GM19468 (cell line): ENCODE results near the gene SCGN.

Experiments used
- ATAC-seq: cut with Tn5 transposase; IDR thresholded peaks from one replicate; pipeline ENCODE4 v1.9.1; 2021; ENCODE audit warnings: mild to moderate bottlenecking, moderate library complexity, moderate number of reproducible peaks; ENCODE audit not compliant: unreplicated experiment; ENCODE audit errors: extremely low read depth

Gene SCGN, protein sequence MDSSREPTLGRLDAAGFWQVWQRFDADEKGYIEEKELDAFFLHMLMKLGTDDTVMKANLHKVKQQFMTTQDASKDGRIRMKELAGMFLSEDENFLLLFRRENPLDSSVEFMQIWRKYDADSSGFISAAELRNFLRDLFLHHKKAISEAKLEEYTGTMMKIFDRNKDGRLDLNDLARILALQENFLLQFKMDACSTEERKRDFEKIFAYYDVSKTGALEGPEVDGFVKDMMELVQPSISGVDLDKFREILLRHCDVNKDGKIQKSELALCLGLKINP

DNA sequence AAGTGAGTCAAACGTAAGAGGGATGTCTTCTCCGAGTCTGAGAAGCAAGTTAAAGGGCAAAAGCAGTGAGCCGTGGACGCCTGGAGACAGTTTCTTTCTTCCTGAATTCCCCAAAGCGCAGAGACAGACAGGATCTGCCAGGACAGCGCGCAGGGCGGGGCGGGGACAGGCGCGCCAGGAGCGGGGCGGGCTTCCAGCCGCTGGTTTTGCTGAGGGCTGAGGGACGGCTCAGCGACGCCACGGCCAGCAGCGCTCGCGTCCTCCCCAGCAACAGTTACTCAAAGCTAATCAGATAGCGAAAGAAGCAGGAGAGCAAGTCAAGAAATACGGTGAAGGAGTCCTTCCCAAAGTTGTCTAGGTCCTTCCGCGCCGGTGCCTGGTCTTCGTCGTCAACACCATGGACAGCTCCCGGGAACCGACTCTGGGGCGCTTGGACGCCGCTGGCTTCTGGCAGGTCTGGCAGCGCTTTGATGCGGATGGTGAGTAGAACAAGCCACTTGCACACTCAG, at the start of gene SCGN:
Gene SCGN (plus strand): TSS at position 209 of the 509 bp plus-strand sequence. CDS start 189 bp downstream, at position 398.
- ATAC-seq = no peak

DNA sequence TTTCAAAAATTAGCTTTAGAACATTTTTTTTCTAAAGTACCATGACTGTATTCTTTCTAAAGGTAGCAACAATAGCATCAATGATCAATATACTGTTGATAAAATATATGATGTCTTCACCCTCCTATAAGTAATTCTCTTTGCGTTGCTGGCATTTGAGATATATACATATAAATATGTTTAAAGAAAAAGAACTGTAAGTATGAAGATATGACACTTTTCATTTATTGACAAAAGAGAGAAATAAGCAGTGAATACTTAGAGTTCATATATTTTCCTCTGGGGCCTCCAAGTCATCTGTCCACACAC, 49.4 kb upstream of the SCGN start:
- ATAC-seq = no peak

DNA sequence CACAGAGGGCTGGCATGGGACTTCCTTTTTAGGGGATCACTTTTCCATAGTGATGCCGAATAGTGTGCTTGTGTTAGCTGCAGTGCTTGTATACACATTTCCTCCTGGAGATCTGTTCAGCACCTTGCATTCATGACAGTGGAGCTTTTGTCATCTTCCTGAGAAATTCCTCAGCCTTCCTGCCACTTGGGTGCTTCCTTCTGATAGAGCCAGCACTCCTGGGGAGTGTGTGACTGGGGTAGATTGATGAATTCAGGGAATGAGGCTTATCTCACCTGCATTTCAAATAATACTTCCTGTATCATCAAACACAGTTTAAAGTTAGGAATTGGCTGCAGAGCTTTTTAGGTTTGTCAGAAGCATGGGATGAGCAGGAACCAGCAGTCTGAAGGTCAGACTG, 48.8 kb upstream of the SCGN start:
- no peak for ATAC-seq

DNA sequence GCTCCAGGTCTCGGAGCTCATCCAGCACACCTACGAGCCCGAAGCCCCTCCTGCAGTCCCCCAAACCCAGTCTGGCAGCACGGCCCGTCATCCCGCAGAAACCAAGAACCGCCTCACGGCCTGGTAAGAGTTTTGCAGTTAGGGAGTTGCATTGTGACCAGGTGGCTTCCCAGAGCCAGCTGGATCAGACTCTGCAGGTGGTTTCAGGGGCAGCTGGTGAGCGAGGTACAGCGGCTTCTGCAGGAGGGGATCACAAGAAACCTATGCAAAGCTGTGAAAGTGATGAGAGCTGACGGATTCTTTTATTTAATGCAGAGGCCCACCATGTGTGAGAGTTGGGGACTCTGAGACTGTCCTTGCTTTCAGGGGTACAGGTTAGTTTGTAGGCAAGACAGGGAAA, 45.9 kb upstream of the SCGN start:
- no peak for ATAC-seq

DNA sequence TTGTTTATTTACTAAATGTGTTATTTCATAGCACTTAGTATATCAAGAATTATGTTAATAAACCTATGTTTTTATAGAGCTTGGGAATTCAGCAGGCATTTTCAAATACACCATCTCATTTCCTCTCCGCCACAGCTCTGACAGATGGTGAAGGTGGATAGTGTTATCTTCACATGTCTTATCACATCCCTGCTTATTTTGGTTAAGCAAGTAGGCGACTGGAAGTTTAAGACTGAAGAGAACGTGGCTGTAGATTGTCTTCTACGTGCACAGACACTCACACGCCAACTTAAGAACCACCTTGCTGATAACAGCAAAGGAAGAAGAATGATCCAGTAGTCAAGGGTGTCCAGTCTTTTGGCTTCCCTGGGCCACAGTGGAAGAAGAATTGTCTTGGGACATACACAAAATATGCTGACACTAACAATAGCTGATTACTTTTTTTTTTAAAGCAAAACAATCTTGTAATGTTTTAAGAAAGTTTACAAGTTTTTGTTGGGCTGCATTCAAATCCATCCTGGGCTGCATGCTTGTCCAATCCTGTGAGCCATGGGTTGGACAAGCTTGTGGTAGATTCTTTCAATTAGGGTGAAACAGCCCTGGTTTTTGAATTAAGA, 43.3 kb upstream of the SCGN start:
- ATAC-seq = no peak

DNA sequence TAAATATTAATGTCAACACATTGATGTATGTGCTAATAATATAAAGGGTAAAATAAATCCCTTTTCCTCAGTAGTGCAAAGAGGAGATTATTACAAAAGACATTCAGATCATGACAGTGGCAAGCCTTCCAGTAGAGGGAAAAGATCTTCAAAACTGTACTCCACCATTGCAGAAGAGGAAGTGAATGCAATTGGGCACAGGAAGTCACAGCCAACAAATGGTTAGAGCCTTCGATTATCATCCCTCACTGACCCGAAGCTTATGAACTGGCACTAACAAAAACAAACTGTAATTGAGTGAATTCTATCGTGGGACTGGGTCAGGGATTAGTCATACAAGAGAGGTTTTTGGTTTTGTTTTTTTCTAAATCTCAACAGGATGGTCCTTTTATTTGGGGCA, 39.3 kb upstream of the SCGN start:
- ATAC-seq = no peak

DNA sequence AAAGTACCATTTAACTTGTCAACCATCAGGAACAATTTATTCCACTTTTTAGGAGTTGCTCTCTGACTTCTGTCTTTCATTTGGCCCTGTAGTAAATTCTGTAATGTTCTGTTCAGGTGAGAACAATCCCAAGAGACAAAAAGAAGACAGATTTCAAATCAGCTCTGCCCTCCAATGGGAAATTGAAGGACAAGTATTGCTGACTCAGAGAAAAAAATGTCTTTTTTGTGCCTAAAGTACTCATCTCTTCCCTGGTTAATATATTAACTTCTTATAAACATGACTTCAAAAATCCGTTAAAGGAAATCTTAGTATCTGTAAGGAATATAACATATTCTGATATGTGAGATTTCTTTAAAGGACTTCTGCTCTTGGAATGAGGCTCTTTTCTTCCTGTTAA, 38.6 kb upstream of the SCGN start:
- no peak for ATAC-seq

DNA sequence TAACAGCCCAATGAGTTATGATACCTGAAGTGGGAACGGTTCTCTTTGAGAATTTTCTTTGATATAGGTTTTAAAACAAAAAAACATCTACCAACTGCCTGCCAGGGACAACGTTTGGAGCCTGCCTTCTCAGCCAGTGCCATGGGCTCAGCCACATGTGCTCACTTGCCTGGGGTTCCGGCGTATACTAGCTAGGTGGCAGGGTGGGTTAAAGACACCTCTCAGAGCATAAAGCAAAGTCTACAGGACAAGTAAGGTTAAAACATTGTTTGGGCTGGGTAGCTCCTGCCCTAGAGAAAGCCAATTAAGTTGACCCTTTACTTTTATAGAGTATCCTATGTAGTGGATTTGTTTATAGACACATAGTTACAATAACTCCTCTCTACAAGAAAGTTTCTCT, 38.0 kb upstream of the SCGN start:
- ATAC-seq = no peak

DNA sequence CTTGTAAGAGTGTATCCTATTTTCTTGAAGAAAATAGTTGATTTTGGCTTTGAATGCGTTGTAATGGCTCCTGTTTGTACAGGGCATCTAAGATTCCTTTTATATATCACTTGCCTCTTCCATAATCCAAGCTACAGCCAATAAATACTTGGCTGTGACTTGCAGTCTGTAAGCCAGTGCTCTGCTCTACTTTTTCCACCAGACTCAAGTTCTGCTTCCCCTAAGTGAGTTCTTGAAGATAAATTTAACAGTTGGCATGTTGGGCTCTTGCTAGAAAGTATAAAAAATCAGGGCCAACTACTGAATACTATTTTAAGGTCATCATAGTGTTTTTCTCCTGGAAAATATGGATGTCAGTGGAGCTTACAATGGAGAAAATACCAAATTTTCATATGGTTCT, 36.5 kb upstream of the SCGN start:
- no peak for ATAC-seq

DNA sequence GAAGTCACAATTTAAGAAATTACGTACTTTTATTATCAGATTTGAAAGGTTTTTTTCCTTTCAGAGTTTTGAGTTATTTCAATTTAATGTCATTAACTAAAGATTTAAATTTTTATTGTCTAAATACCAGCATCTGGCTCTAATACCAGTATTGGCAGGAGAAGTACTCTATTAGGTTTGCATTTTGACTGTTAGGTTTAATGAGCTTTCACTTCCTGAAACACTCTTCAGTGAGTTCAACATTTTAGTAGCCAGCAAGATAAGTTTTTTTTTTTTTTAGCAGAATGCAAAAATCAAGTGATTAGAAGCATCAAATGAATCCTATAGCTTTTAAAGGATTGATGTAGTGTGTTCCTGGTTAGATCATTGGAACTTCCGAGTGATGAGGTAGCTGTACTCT, 34.0 kb upstream of the SCGN start:
- no peak for ATAC-seq

DNA sequence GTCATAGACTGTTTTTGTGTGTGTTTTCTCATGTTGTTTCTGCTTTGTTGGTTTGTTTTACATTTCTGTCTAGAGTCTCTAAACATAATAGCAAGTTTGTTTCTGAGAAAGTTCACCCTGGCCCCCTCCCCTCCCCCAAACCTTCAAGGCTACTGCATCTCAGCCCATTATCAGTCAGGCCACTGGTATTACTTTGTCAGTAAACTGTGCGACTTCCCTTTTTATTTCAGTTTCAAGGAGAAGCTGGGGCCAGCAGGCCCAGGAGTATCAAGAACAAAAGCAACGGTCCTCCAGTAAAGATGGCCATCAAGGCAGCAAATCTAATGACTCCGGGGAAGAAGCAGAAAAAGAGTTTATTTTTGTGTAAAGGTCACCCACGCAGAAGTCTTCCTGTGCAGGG, 32.8 kb upstream of the SCGN start:
- no peak for ATAC-seq

DNA sequence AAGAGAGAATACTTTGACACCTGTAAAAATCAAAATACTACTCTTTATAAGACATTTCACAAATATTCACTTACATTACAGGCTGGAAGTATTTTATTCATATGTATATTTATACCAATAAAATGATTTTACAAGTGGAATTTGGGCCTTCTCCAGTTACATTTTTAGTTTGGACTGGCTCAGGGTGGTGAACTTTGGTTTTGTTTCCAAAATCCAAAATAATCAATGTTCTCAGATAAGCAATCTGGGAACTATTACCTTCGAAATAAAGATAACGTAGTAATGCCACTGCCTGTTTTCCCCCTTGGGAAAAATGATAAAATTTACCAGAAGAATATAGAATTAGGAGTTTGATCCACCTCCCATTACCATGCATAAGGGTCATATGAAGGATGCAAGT, 31.6 kb upstream of the SCGN start:
- ATAC-seq = no peak

DNA sequence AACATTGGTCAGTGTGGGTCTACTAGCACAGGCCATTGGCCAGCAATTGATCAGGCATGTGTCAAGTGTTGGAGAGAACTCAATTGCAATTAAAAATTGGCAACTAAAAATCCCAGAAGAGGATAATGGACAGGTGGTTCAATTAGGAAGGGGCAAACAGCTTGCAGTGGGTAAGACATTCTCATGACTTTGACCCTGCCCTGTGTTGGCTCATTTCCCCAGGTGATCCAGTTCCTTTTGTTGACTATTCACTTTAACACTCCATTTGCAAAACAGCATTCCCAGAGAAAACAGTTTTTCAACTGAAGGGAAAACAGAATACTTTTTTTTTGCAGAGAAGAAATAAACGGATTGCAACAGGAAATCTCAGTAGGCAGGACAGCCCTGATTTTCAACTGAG, 28.9 kb upstream of the SCGN start:
- no peak for ATAC-seq

DNA sequence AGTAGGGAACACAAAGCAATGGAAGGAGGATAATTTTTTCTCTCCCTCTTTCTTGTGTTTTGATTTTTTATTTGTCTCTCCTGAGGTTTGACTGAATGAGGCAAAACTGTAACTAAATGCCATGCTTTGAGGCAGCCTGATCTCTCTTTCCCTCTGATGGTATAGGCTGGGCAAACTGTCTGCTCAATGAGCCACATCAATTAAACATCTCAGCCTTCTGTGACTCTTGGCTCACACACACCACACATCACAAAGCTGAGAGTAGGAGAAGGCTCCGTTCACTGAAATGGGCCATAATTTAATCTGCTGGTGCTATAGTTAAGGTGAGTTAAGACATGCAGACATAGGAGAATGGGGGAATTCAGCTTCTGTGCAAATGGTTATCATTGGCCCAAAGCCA, 28.1 kb upstream of the SCGN start:
- no peak for ATAC-seq

DNA sequence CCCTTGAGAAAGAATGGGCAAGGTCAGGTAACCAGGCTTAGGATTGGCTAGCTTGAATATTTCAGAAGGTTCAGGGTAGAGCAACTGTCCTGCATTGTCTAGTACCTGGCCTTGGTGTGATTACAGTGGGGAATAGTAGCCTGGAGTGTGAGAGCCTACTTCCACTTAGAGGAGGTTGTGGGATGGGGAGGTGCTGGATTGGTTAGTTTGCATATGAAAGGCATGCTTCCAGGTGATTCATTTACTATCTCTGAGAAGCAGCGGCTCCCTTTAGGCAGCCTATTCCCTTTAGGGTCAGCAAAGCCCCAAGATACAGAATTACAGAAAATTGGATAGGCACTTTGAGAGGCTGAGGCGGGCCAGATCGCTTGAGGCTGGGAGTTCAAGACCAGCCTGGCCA, 25.0 kb upstream of the SCGN start:
- ATAC-seq = no peak

DNA sequence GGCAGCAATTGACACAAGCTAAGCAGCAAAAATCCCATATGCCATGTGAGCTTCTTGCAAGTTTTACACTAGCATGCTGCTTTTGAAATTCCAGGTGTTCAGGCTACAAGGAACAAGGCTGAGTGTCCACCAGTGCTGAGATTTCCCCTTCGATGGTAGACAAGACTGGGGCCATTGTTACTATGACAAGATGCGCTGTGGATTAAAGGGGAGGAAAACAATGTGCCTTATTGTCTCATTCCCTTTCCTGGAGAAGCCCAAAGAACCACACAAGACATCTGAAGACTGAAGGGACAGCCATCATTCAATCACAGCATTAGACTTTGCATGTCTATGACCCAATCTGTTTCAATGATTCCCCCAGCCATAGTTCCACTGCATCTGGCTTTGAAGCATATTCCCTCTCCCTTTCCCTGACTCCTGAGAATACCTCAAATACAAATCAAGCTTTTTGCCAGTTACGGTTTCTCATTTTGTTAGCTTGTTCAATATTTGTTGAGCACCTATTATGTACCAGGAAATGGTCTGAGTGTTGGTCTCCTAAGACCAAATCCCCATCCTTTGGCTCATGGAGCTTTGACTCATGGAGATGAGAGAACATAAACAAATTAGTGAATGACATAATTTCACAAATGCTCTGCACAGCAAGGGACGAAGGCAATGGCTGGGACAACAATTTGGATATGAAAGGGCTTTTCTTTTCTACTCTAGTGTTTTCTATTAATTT, 23.4 kb upstream of the SCGN start:
- no peak for ATAC-seq

DNA sequence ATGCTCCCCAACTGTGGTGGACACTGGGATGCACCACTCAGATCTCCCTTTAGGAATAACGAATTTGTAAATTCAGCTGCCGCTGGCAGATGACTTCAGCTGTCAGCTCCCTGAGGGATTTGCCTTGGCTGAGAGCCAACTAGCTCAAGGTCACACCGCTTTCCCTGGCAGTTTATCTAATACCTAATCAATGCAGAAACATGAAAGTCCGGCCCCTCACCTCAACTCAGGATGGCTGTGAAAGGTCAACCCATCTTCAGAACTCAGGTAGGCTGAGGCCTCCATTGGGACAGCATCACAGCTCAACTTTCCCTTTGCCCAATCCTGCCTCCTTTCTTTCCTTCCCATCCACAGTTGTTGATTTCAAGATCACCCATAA, 22.8 kb upstream of the SCGN start:
- no peak for ATAC-seq

DNA sequence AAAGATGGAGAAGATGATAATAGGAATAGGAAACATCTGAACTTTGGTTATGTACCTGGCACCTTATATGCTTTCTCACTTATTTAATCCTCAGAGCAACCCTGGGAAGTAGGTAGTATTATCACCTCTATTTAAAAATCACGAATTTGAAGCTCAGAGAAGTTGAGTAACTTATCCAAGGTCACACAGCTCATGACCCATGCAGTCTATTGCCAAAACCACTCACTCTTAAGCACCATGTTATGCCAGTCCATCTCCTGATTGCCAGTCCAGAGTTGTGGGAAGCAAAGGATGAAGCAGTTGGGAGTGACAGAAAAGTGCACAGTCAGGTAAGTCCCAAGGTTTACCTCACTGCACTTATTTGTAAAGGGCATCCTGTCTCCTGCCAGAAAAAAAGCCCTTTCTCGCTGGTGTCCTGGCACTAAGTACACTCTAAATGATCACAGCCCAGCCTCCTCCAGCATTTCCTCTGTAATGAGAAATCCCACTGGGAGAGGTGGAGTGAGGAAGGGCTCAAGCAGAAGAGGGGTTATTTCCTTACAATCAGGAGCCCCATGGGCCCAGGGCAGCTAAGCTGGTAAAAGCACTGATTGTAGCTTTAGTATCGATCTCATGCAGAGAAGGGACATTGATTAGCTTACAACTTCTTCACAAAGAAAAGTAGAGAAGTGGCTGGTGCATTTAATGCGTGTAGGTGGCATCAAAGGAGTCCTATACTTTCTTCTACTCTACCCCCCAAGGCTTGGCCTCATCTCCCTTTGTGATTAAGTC, 21.3 kb upstream of the SCGN start:
- ATAC-seq = no peak

DNA sequence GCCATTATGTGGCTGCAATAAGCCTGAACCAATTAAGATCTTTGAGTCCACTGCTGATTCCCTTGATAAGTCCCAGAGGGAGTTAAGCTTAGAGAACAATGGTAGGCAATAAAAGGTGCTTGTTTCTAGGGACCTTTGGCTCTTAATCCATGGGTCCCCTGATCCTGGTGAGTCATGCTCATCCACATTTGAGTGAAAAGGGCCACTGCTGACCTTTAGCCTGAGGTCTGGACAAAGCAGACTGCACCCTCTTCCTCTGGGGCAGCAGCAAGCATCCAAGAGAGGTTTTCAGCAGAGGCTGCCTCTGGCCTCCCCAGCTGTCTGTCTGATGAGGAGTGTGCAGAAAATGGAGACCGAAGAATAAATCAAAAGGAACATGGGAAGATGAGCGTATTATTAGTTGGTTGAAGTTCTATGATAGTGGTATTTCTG, 16.1 kb upstream of the SCGN start:
- ATAC-seq = no peak

DNA sequence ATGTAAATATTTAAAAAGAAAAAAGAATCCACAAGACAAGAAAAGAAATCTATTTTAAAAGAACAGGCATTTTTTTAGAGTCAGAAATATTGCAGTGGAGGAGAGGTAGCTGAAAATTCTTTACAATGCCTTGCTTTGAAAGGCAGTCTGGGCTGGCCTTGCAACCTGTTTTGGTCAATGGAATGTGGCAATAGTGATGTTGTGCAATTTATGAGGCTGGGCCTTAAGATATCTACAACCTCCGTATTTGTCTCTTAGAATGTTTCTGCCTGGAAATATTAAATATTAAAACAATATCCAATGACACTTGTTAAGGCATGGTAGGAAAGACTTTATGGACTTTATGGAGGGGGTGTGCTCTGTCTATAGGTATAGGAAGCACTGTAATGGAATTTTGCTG, 14.8 kb upstream of the SCGN start:
- ATAC-seq = no peak

DNA sequence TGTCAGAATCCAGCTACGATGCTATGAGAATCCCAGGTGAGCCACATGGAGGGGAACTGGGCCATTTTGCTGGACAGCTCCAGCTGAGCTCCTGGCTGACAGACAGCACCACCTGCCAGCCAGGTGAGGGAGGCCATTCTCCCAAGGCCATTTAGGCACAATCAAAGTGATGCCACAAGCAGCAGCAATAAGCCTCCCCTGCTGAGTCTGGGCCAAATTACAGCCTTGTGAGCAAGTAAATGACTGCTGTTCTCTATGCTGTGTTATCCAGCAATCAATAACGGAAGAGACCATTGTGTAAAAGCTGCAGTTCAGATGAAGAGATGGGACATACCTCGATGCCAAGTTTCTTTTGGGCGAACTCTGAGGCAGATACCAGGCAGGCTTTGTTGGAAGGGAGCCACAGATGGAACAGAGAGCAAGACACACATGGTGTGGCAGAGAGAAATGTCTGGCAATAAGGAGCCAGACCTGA, 14.0 kb upstream of the SCGN start:
- ATAC-seq = no peak
